ENCODE data around the gene SYNC.
"Not testable (repeated sequence)": the region's sequence is repeated elsewhere in the genome, so short reads cannot be mapped to it uniquely, and the experiment has no call there.

Gene SYNC

GRCh38 chr1:32642292-32642827 lies 60.2 kb downstream of the SYNC start:
- not testable (repeated sequence) for DNase-seq (ENCODE audit: low read depth in 3 of 3)

- DNase-seq (ENCODE audit: low read depth in 3 of 3): no peak
Measured at GRCh38 chr1:32639489-32640075, 63.0 kb downstream of the SYNC start.

GRCh38 chr1:32636914-32637645 lies 65.5 kb downstream of the SYNC start:
- DNase-seq (ENCODE audit: low read depth in 3 of 3): no peak

- DNase-seq (ENCODE audit: low read depth in 3 of 3): no peak
Measured at GRCh38 chr1:32635508-32636277, 66.9 kb downstream of the SYNC start.

- no peak for DNase-seq (ENCODE audit: low read depth in 3 of 3)
Measured at GRCh38 chr1:32632829-32633228, 69.7 kb downstream of the SYNC start.

GRCh38 chr1:32630173-32630572 lies 72.4 kb downstream of the SYNC start:
- not testable (repeated sequence) for DNase-seq (ENCODE audit: low read depth in 3 of 3)

All from stimulated activated CD4-positive, alpha-beta T cell treated with anti-CD3 and anti-CD28 coated beads, TNF-alpha, amount 100 ng/mL, for 24 hours (primary cell).